Stomach smooth muscle (tissue), 2 donors: ENCODE results near the gene CLSTN2.

Experiments used
- H3K27ac ChIP-seq: one replicate; pipeline ENCODE4 v1.7.0; 2013; ENCODE audit warnings: mild to moderate bottlenecking, low read length, inconsistent platforms
- H3K27me3 ChIP-seq, 2 donors: one replicate each; pipeline ENCODE4 v1.7.0; 2013; ENCODE audit warnings: low read length in 2 of 2; ENCODE audit not compliant: insufficient read depth in 2 of 2, control insufficient read depth in 1 of 2
- H3K36me3 ChIP-seq, 2 donors: one replicate each; pipeline ENCODE4 v1.7.0; 2013; ENCODE audit warnings: low read length in 2 of 2; ENCODE audit not compliant: control insufficient read depth in 2 of 2, insufficient read depth in 2 of 2
- H3K4me1 ChIP-seq: one replicate; pipeline ENCODE4 v1.7.0; 2013; ENCODE audit warnings: low read length; ENCODE audit not compliant: control insufficient read depth, insufficient read depth
- H3K4me3 ChIP-seq, 2 donors: one replicate each; pipeline ENCODE4 v1.7.0; 2013; ENCODE audit warnings: low read length in 2 of 2
- H3K9ac ChIP-seq, 2 donors: one replicate each; pipeline ENCODE4 v1.7.0; 2013; ENCODE audit warnings: low read length in 2 of 2, mild to moderate bottlenecking in 1 of 2
- H3K9me3 ChIP-seq, 2 donors: one replicate each; pipeline ENCODE4 v1.7.0; 2013; ENCODE audit warnings: low read length in 2 of 2; ENCODE audit not compliant: control insufficient read depth in 2 of 2
- donor health status: healthy.
- donor health status: Pancreatic carcinoma.

Gene CLSTN2

DNA sequence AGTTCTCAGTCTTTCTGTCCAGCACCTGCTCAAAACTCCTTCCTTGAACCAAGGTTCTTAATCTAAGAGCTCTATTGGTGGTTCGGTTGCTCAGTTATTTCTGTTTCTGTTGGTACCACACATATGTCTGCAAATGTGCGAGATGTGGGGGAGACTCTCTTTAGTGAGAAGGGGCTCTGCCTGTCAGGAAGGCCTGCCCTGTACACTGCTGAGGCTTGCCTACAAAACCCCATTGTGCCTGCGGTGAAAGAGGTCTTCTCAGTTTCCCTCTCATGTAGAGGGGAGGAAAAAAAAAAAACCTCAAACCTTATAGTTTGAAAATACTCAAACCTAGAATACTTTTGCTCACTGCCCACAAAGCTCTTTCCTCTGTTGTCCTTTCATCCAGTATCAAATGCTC is 142.4 kb downstream of the CLSTN2 start:
- Histone ChIP-seq H3K9me3 (no peaks in the 10 kb centered on the region), H3K27ac (no peak overlapping the region), H3K9ac (no peak overlapping the region), H3K27me3 (no peaks in the 10 kb centered on the region), H3K36me3 (no peaks in the 10 kb centered on the region), H3K4me1 (no peaks in the 10 kb centered on the region), H3K4me3 (no peak overlapping the region)

DNA sequence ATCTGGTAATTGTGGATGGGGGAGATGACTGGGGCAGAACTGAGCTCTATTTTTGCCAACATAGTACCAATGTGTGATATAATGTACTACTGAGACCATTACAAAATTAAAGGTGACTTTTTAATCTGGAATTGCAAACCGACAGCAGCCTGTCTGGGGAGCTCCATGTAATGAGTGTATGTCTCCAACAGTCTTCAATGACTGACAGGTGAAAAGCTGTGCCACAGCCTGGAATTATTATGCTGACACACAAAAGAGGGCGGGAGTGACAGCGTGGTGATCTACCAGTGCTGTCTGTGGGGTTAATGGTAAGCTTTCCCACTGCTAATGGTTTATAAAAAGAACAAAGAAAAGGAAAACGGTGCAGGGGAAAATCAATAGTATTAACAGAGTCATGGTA is 143.4 kb downstream of the CLSTN2 start:
- Histone ChIP-seq H3K4me1 (no peaks in the 10 kb centered on the region), H3K9ac (no peak overlapping the region), H3K27me3 (no peaks in the 10 kb centered on the region), H3K27ac (no peak overlapping the region), H3K4me3 (no peak overlapping the region), H3K36me3 (no peaks in the 10 kb centered on the region), H3K9me3 (no peaks in the 10 kb centered on the region)

DNA sequence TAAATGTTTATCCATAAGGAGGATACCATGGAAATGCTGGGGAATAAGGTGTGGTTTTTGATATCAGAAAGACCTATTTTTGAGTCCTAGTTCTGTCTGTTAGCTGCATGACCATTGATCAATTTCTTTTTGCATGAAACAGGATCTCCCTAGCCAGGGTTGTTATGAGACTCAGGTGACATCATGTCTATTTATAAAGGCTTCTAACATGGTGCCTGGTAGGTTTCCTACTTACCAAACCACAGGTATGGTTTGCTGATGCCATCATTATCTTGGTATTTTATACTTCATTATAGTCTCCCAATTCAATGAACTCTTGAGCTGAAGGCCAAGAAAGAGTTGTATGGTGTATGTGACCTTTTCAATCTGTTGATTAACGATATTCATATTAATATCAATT is 144.0 kb downstream of the CLSTN2 start:
- Histone ChIP-seq H3K4me3 (no peak overlapping the region), H3K4me1 (no peaks in the 10 kb centered on the region), H3K27me3 (no peaks in the 10 kb centered on the region), H3K9me3 (no peaks in the 10 kb centered on the region), H3K36me3 (no peaks in the 10 kb centered on the region), H3K9ac (no peak overlapping the region), H3K27ac (no peak overlapping the region)

DNA sequence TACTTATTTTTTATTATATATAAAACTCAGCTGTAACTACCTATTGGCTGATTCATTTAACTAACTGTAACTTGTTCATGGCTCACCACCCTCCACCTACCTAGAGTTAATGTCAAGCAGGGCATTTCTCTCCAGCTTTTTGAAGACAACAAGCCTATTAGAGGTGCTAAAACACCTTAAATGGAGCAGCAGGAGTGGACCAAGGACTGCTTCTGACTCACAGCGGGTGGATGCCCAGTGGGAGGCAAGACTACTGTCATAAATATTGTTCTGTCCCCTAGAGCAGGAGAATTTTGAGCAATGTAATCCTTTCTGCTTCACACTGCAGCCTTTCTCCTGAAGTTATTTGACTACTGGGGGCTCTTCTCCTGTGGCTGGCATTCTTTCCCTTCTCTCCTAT is 146.9 kb downstream of the CLSTN2 start:
- Histone ChIP-seq H3K9me3 (peaks cover 0 to 2% of the 10 kb centered on the region in 2 donors), H3K4me3 (no peak overlapping the region), H3K27ac (no peak overlapping the region), H3K9ac (no peak overlapping the region), H3K36me3 (no peaks in the 10 kb centered on the region), H3K4me1 (no peaks in the 10 kb centered on the region), H3K27me3 (no peaks in the 10 kb centered on the region)

DNA sequence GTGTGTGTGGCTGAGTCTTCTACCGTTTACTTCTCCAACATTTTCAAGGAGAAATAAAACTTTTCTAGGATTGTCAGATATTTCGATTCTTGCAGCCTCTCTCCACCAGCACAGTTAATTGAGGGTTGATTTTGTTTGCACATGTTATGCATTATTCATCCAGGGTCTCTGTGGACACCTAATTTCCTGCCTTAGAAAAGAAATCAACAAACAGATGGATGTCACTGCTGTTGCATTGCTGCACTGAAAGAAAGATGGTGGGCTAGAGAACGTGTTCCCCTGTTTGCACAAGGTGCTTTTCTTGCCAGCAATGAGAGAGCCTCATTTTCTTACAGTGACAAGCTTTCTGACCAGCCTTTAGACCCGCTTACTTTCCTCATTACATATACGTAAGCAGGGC is 150.0 kb downstream of the CLSTN2 start:
- no peak overlapping the region for H3K9ac ChIP-seq
- H3K27me3 ChIP-seq, result no peaks in the 10 kb centered on the region
- H3K9me3 ChIP-seq, result peaks cover 0 to 2% of the 10 kb centered on the region in 2 donors
- H3K4me1 ChIP-seq, result no peaks in the 10 kb centered on the region
- H3K36me3 ChIP-seq, result no peaks in the 10 kb centered on the region
- no peak overlapping the region for H3K4me3 ChIP-seq
- H3K27ac ChIP-seq, result no peak overlapping the region

DNA sequence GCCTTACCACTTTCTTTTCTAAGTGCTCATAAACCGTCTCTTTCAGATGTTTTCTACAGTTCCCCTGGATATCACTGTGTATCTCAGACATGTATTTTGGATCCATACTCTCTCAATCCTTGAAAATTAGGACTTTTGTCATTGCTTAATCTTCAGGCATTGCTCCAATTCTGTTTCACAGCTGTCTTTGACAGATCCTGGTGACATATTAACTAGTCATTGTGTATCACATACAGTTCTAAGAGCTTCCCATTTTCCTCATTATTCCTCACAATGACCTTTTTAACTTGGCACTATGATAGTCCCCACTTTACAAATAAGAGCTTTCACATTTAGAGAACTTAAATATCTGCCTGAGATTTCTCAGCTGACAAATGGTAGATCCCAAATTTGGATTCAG is 151.7 kb downstream of the CLSTN2 start:
- Histone ChIP-seq H3K9me3 (peaks cover 0 to 2% of the 10 kb centered on the region in 2 donors), H3K27me3 (no peaks in the 10 kb centered on the region), H3K9ac (no peak overlapping the region), H3K36me3 (no peaks in the 10 kb centered on the region), H3K27ac (no peak overlapping the region), H3K4me3 (no peak overlapping the region), H3K4me1 (peaks cover 4% of the 10 kb centered on the region)

DNA sequence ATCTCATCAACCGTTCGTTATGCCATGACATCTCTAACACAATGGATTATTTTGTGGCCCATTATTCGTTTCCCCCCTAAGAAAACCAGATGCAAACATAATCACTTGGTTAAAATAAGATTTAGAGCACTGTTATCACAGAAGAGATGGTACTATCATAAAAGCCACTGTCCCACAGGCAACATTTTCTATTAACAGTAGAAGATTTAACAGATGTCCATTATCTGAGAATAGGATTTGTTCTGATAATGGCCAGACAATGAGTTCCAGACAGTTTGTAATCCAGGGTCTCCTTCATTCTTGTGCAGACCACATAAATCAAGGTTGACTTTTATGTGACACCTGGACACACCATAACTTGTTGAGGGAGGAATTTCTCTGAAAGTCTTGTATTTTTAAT is 153.1 kb downstream of the CLSTN2 start:
- Histone ChIP-seq H3K9ac (no peak overlapping the region), H3K4me1 (peaks cover 4% of the 10 kb centered on the region), H3K36me3 (no peaks in the 10 kb centered on the region), H3K27me3 (no peaks in the 10 kb centered on the region), H3K9me3 (peaks cover 0 to 2% of the 10 kb centered on the region in 2 donors), H3K4me3 (no peak overlapping the region), H3K27ac (no peak overlapping the region)

DNA sequence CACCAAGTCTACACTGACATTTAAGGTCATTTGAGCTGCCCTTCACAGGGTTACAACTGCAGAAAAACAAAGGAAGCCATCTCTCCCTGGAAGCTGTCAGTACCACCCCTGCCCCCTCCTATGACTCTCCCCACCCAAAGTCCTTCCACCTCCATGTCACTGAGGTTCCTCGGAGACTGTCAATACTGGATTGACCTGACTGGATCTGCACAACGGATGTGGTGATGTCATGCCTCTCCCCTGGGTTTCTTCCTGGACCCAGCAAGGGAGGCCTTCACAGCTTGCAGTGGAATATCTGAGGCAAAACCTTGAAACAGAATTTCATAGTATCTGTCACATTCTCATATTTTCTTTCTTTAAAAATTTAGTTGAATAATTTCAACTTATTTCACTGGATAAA is 153.5 kb downstream of the CLSTN2 start:
- Histone ChIP-seq H3K27me3 (no peaks in the 10 kb centered on the region), H3K4me3 (no peak overlapping the region), H3K27ac (no peak overlapping the region), H3K36me3 (no peaks in the 10 kb centered on the region), H3K9ac (no peak overlapping the region), H3K9me3 (peaks cover 0 to 2% of the 10 kb centered on the region in 2 donors), H3K4me1 (peaks cover 4% of the 10 kb centered on the region)

DNA sequence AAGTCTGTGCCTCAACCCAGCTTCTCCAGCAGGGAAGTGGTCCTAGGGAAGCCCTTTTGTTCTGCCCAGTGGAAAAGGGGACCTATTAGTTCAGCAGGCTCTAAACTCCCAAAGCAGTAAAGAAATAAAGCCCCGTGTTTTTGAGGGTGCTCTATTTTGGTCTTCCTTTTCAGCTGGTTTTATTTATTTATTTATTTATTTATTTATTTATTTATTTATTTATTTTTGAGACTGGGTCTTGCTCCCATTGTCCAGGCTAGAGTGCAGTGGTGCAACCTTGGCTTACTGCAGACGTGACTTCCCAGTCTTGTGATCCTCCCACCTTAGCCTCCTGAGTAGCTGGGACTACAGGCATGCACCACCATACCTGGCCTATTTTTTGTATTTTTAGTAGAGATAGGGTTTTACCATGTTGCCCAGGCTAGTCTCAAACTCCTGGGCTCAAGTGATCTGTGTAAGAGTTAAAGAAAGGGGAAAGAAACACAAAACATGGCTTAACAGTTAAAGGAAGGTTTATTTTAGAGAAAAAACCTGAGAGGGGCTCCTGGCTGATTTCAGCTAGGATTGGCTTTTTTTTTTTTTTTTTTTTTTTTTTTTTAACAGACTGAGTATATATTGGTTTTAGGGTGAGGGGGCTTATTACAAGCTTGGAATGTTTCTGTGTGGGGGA is 154.6 kb downstream of the CLSTN2 start:
- peaks cover 0 to 2% of the 10 kb centered on the region in 2 donors for H3K9me3 ChIP-seq
- no peak overlapping the region for H3K4me3 ChIP-seq
- H3K9ac ChIP-seq, result no peak overlapping the region
- H3K4me1 ChIP-seq, result peaks cover 9% of the 10 kb centered on the region
- H3K27me3 ChIP-seq, result no peaks in the 10 kb centered on the region
- no peak overlapping the region for H3K27ac ChIP-seq
- H3K36me3 ChIP-seq, result no peaks in the 10 kb centered on the region

DNA sequence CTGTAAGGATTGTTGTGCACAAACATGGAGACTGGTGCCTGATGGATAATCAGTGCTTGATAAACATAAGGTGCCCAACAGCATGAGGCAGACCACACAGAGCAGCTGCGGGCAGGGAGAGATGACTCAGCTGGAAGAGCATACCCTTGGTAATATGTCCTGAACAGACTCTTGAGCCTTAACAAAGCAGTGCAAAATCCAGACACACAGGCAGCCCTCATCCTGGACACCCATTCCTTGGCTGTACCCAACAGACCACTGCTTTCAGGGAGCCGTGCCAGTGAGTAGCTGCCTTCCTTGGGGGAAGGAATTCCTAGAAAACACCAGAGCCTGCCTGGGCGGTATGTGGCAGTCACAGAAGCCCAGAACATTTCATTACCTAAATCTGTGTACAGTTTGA is 156.2 kb downstream of the CLSTN2 start:
- Histone ChIP-seq H3K36me3 (no peaks in the 10 kb centered on the region), H3K9me3 (no peaks in the 10 kb centered on the region), H3K27me3 (no peaks in the 10 kb centered on the region), H3K9ac (no peak overlapping the region), H3K4me3 (no peak overlapping the region), H3K27ac (no peak overlapping the region), H3K4me1 (peaks cover 9% of the 10 kb centered on the region)

DNA sequence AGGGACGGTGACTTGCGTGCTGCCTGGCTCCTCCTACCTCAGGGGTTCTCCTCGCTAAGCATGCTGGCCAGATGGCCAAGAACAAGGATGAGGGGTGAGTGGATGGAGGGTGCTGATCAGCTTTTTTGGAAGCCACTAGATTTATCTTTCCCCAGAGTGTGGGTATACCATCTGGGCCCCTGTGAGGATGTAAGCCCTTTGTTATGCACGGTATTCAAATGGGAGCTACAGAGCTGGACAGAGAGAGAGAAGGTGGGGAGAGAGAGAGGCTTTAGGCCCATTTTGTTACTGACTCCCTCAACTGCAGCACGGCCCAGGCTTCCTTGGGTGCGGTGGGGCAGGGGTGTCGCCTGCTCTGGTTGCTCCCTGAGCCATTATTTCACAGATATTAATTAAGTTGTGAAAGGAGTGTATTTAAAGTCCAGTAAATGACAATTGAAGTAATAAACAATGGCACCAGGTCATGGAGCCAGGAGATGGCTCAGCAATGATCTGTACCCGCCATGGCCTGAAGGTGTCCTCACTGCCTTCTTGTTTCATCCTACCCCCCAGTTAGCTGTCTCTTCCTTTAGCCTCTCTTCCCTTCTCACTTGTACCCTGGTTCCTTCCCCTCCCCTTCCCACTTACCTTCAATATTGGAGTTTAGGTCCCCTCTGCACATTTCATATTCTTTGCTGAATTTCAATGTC is 158.0 kb downstream of the CLSTN2 start:
- Histone ChIP-seq H3K4me3 (no peak overlapping the region), H3K27me3 (no peaks in the 10 kb centered on the region), H3K27ac (no peak overlapping the region), H3K36me3 (no peaks in the 10 kb centered on the region), H3K4me1 (peaks cover 9% of the 10 kb centered on the region), H3K9ac (no peak overlapping the region), H3K9me3 (no peaks in the 10 kb centered on the region)
